MCF 10A (cell line): ENCODE results near the gene CCDC9. TPM values are rescaled to one million over a fixed set of nuclear protein-coding genes. Genes with fewer than 3 reads are reported as not detected.
"Not testable (repeated sequence)": the region's sequence is repeated elsewhere in the genome, so short reads cannot be mapped to it uniquely, and the experiment has no call there.

Source experiments
- BruUV-seq: library from RNA; stranded (reverse); fragments of 400-500 nt; replicated peaks from 2 replicates; lab custom pipeline; 2021; lab: Mats Ljungman, UMichigan
- CTCF ChIA-PET: fragments of 300-600 bp; sonication (Branson Sonifier 250); formaldehyde crosslinking; extraction: SDS; loops from one replicate; lab custom pipeline; 2021; ENCODE audit warnings: antibody characterized with exemption, inconsistent platforms; lab: Yijun Ruan, JAX
- POLR2A ChIA-PET: fragments of 300-600, 350-650 bp; sonication (Branson Sonifier 250); formaldehyde crosslinking; extraction: SDS; loops from one replicate; lab custom pipeline; 2020; ENCODE audit warnings: antibody characterized with exemption, inconsistent platforms; lab: Yijun Ruan, JAX
- DNase-seq: peaks from one replicate; pipeline ENCODE4 v3.0.0-alpha.2; 2018; ENCODE audit not compliant: unreplicated experiment
- H3K27ac Mint-ChIP-seq: one replicate; pipeline ENCODE4 v1.8.0; 2022; ENCODE audit warnings: mild to moderate bottlenecking, low read depth, mixed read lengths; ENCODE audit not compliant: unreplicated experiment
- H3K27me3 Mint-ChIP-seq: one replicate; pipeline ENCODE4 v1.8.0; 2022; ENCODE audit warnings: mixed read lengths; ENCODE audit not compliant: insufficient read depth, unreplicated experiment
- H3K36me3 Mint-ChIP-seq: one replicate; pipeline ENCODE4 v1.8.0; 2022; ENCODE audit warnings: mild to moderate bottlenecking, moderate library complexity, mixed read lengths; ENCODE audit not compliant: insufficient read depth, unreplicated experiment
- H3K4me1 Mint-ChIP-seq: one replicate; pipeline ENCODE4 v1.8.0; 2022; ENCODE audit warnings: mixed read lengths; ENCODE audit not compliant: insufficient read depth, unreplicated experiment
- H3K4me3 Mint-ChIP-seq: one replicate; pipeline ENCODE4 v1.8.0; 2022; ENCODE audit warnings: mild to moderate bottlenecking, moderate library complexity, mixed read lengths; ENCODE audit not compliant: unreplicated experiment
- H3K9me3 Mint-ChIP-seq: one replicate; pipeline ENCODE4 v1.8.0; 2022; ENCODE audit warnings: mixed read lengths; ENCODE audit not compliant: unreplicated experiment
- CTCF ChIP-seq: fragments of 200-600 bp; IDR thresholded peaks from one replicate; pipeline ENCODE4 v1.8.0; 2022; ENCODE audit warnings: antibody characterized with exemption, mild to moderate bottlenecking; ENCODE audit not compliant: unreplicated experiment
- intact Hi-C: fragments of 100-400 bp; cut with micrococcal nuclease; formaldehyde crosslinking; loops from 2 replicates; pipeline ENCODE4 v1.14.1; 2022
- total RNA-seq: library from RNA; stranded (reverse); gene quantifications from 2 replicates; pipeline ENCODE4 v1.2.3, GENCODE V29; 2022

Gene CCDC9
- total RNA-seq, 1 experiment from 2014 or later: 39.0 TPM

- Mint-ChIP-seq H3K27ac (no peak overlapping the region), H3K9me3 (no peaks in the 10 kb centered on the region), H3K36me3 (peaks cover 35% of the 10 kb centered on the region), H3K4me1 (peaks cover 21% of the 10 kb centered on the region), H3K4me3 (peak overlapping the region; percentile 59), H3K27me3 (no peaks in the 10 kb centered on the region)
- no TSS peak for BruUV-seq
- no peak for TF ChIP-seq CTCF
- no peak for DNase-seq
- ChIA-PET POLR2A (interaction anchor here (0.7 to 2.6 kb wide), 7 partner anchors 13 to 162 kb away, joined by 3 to 53 read pairs (median 4); partner anchors contain the start of genes CCDC9 and ZC3H4), CTCF (interaction anchor here (0.6 to 2.0 kb wide), 8 partner anchors 8 to 152 kb away, joined by 3 to 10 read pairs (median 3); partner anchors contain the start of genes CCDC9 and DHX34)
- intact Hi-C loops: loop anchor here (2.0 kb wide), 1 partner anchor 19 kb away; the partner anchor contains the start of gene CCDC9
These were observed 19.6 kb downstream of the CCDC9 start for GRCh38 chr19:47275791-47276461.

GRCh38 chr19:47276513-47276912, 20.2 kb downstream of the CCDC9 start:
- H3K36me3 Mint-ChIP-seq: peaks cover 35% of the 10 kb centered on the region

GRCh38 chr19:47280183-47280797, 24.0 kb downstream of the CCDC9 start:
- POLR2A ChIA-PET: interaction anchor here (0.8 kb wide), 1 partner anchor 24 kb away, joined by 3 read pairs; the partner anchor contains the start of gene CCDC9
- DNase-seq: peak; percentile 53
- no TSS peak for BruUV-seq
- no peak overlapping the region for H3K4me3 Mint-ChIP-seq
- intact Hi-C loops: no loop called here
- H3K9me3 Mint-ChIP-seq: no peaks in the 10 kb centered on the region
- no peaks in the 10 kb centered on the region for H3K27me3 Mint-ChIP-seq
- peak; percentile 48 for TF ChIP-seq CTCF
- H3K4me1 Mint-ChIP-seq: peaks cover 19% of the 10 kb centered on the region
- CTCF ChIA-PET: interaction anchor here (1.0 kb wide), 1 partner anchor 9 kb away, joined by 3 read pairs; no protein-coding TSS in a partner anchor
- no peak overlapping the region for H3K27ac Mint-ChIP-seq
- H3K36me3 Mint-ChIP-seq: peaks cover 23% of the 10 kb centered on the region

More at GRCh38 chr19:47276513-47276912, 20.2 kb downstream of the CCDC9 start:
- H3K4me3 Mint-ChIP-seq, H3K27me3 Mint-ChIP-seq, H3K9me3 Mint-ChIP-seq, BruUV-seq, intact Hi-C loops, H3K27ac Mint-ChIP-seq, DNase-seq: not testable (repeated sequence)
- POLR2A ChIA-PET: interaction anchor here (0.9 to 1.2 kb wide), 3 partner anchors 14 to 44 kb away, joined by 3 to 5 read pairs (median 4); partner anchors contain the start of gene CCDC9
- peaks cover 21% of the 10 kb centered on the region for H3K4me1 Mint-ChIP-seq
- CTCF ChIA-PET: interaction anchor here (0.6 to 2.0 kb wide), 5 partner anchors 10 to 152 kb away, joined by 3 to 10 read pairs (median 3); partner anchors contain the start of gene CCDC9

GRCh38 chr19:47283405-47284059, 27.2 kb downstream of the CCDC9 start:
- DNase-seq: no peak
- peaks cover 3% of the 10 kb centered on the region for H3K36me3 Mint-ChIP-seq
- ChIA-PET POLR2A (interaction anchor here (1.2 kb wide), 1 partner anchor 107 kb away, joined by 5 read pairs; no protein-coding TSS in a partner anchor), CTCF (interaction anchor here (0.6 to 2.3 kb wide), 8 partner anchors 8 to 249 kb away, joined by 3 to 26 read pairs (median 5); no protein-coding TSS in a partner anchor)
- intact Hi-C loops: loop anchor here (1.0 to 2.0 kb wide), 2 partner anchors 107 to 144 kb away; no protein-coding TSS in a partner anchor
- no peaks in the 10 kb centered on the region for H3K27me3 Mint-ChIP-seq
- no peak for TF ChIP-seq CTCF
- no peaks in the 10 kb centered on the region for H3K9me3 Mint-ChIP-seq
- no TSS peak for BruUV-seq
- no peak overlapping the region for H3K4me3 Mint-ChIP-seq
- no peak overlapping the region for H3K27ac Mint-ChIP-seq
- peaks cover 14% of the 10 kb centered on the region for H3K4me1 Mint-ChIP-seq
